CD14-positive monocyte (primary cell): ENCODE data around the gene XIRP1. TPM values are rescaled to one million over a fixed set of nuclear protein-coding genes. Genes with fewer than 3 reads are reported as not detected.
A peak's percentile ranks its signal among the peaks of the same experiment; 100 is the strongest.

ENCODE experiments used
- DNase-seq, 3 donors: peaks; one replicate each; pipeline ENCODE4 v3.0.0-alpha.2; 2011 to 2022
- H2AFZ ChIP-seq: 2 replicates; pipeline ENCODE4 v1.6.0; 2012; ENCODE audit warnings: mild to moderate bottlenecking, low read depth, low read length, inconsistent platforms; ENCODE audit not compliant: insufficient read depth, poor library complexity, severe bottlenecking
- H3K27ac ChIP-seq, 2 donors: 1 replicate in 1 of 2; 2 replicates in 1 of 2; pipeline ENCODE4 v1.5.1; 2012 to 2013; ENCODE audit warnings: low read length in 2 of 2, control low read depth in 1 of 2, inconsistent platforms in 1 of 2, low read depth in 1 of 2, mild to moderate bottlenecking in 1 of 2
- H3K27me3 ChIP-seq, 2 donors: one replicate each; pipeline versions ENCODE4 v1.6.0 to v1.6.1; 2011 to 2013; ENCODE audit warnings: low read length in 2 of 2; ENCODE audit not compliant: control insufficient read depth in 2 of 2, insufficient read depth in 2 of 2
- H3K36me3 ChIP-seq, 2 donors: replicated peaks in 1 of 2; 1 replicate in 1 of 2; 2 replicates in 1 of 2; pipeline versions ENCODE4 v1.5.1 to v1.6.1; 2012 to 2013; ENCODE audit warnings: low read length in 2 of 2, control low read depth in 1 of 2, inconsistent platforms in 1 of 2, mild to moderate bottlenecking in 1 of 2; ENCODE audit not compliant: insufficient read depth in 2 of 2, control insufficient read depth in 1 of 2
- H3K4me1 ChIP-seq, 2 donors: 1 replicate in 1 of 2; 2 replicates in 1 of 2; pipeline versions ENCODE4 v1.5.1 to v1.6.1; 2012 to 2013; ENCODE audit warnings: low read length in 2 of 2, control low read depth in 1 of 2, inconsistent platforms in 1 of 2, mild to moderate bottlenecking in 1 of 2, moderate library complexity in 1 of 2; ENCODE audit not compliant: insufficient read depth in 2 of 2, control insufficient read depth in 1 of 2
- H3K4me2 ChIP-seq: replicated peaks from 2 replicates; pipeline ENCODE3; 2012; ENCODE audit warnings: low read length, moderate library complexity, mild to moderate bottlenecking; ENCODE audit not compliant: poor library complexity, severe bottlenecking; ENCODE audit errors: extremely low read depth
- H3K4me3 ChIP-seq, 3 experiments: fragments of 200-600 bp in 1 of 3; sonication (generic) in 1 of 3; replicated peaks in 1 of 3; 1 replicate in 2 of 3; 2 replicates in 1 of 3; pipeline ENCODE4 v1.5.1; 2011 to 2013; ENCODE audit warnings: low read length in 3 of 3, mild to moderate bottlenecking in 3 of 3, control low read depth in 2 of 3, low read depth in 2 of 3, inconsistent platforms in 1 of 3, moderate library complexity in 1 of 3
- H3K79me2 ChIP-seq: 2 replicates; pipeline ENCODE4 v1.6.0; 2012; ENCODE audit warnings: mild to moderate bottlenecking, control low read depth, inconsistent platforms, low read length, moderate library complexity; ENCODE audit not compliant: insufficient read depth
- H3K9ac ChIP-seq: 2 replicates; pipeline ENCODE4 v1.6.0; 2017; ENCODE audit warnings: low read length, mild to moderate bottlenecking; ENCODE audit not compliant: insufficient read depth, poor library complexity, severe bottlenecking
- H3K9me3 ChIP-seq, 2 donors: replicated peaks in 1 of 2; 1 replicate in 1 of 2; 2 replicates in 1 of 2; pipeline versions ENCODE4 v1.5.1 to v1.6.1; 2012 to 2013; ENCODE audit warnings: low read length in 2 of 2, control low read depth in 1 of 2; ENCODE audit not compliant: control insufficient read depth in 1 of 2, insufficient read depth in 1 of 2
- H4K20me1 ChIP-seq: 2 replicates; pipeline ENCODE4 v1.6.0; 2012; ENCODE audit warnings: mild to moderate bottlenecking, low read length, control low read depth, moderate library complexity; ENCODE audit not compliant: insufficient read depth
- H3K27ac Mint-ChIP-seq, 7 donors: one replicate each; pipeline ENCODE4 v1.8.0; 2020; ENCODE audit warnings: mild to moderate bottlenecking in 7 of 7, mixed read lengths in 7 of 7, moderate library complexity in 6 of 7, inconsistent platforms in 2 of 7
- H3K27me3 Mint-ChIP-seq, 3 donors: one replicate each; pipeline ENCODE4 v1.8.0; 2021 to 2022; ENCODE audit warnings: low read depth in 3 of 3, mild to moderate bottlenecking in 3 of 3, mixed read lengths in 3 of 3, moderate library complexity in 3 of 3, inconsistent platforms in 1 of 3
- H3K36me3 Mint-ChIP-seq, 2 donors: one replicate each; pipeline ENCODE4 v1.8.0; 2020; ENCODE audit warnings: mixed read lengths in 2 of 2, inconsistent platforms in 1 of 2, mild to moderate bottlenecking in 1 of 2
- H3K4me1 Mint-ChIP-seq: one replicate; pipeline ENCODE4 v1.8.0; 2020; ENCODE audit warnings: mild to moderate bottlenecking, mixed read lengths
- H3K4me3 Mint-ChIP-seq, 2 donors: one replicate each; pipeline ENCODE4 v1.8.0; 2020; ENCODE audit warnings: mild to moderate bottlenecking in 2 of 2, mixed read lengths in 2 of 2, moderate library complexity in 1 of 2
- H3K9me3 Mint-ChIP-seq, 7 donors: one replicate each; pipeline ENCODE4 v1.8.0; 2020 to 2022; ENCODE audit warnings: mixed read lengths in 7 of 7, mild to moderate bottlenecking in 6 of 7, moderate library complexity in 6 of 7, inconsistent platforms in 2 of 7
- WGBS: methylation state at CpG from one replicate; pipeline ENCODE4 v1.1.5; 2013; ENCODE audit warnings: missing lambda C conversion rate; ENCODE audit not compliant: insufficient coverage; 5-methylcytosine and 5-hydroxymethylcytosine counted together
- intact Hi-C, 2 donors: fragments of 100-400 bp; cut with micrococcal nuclease; formaldehyde crosslinking; loops; one replicate each; pipeline versions ENCODE4 v1.15.0 to v1.15.1; 2023
- polyA plus RNA-seq, 3 donors: library from polyadenylated mRNA; depleted of rRNA in 1 of 3; unstranded in 2 of 3; stranded (reverse) in 1 of 3; fragments of 300-500 nt in 2 of 3; fragments of >200 nt in 1 of 3; fragmentation: Illumina TruSeq in 2 of 3; gene quantifications; 1 replicate in 2 of 3; 2 replicates in 1 of 3; pipeline ENCODE4 v1.2.3, GENCODE V29; 2012 to 2021
- TF ChIP-seq, protein P1 (sequence below): fragments of 200-600 bp; IDR thresholded peaks from one replicate; pipeline ENCODE4 v1.8.0; 2022; ENCODE audit warnings: antibody characterized with exemption, mild to moderate bottlenecking

The XIRP1 gene
- polyA plus RNA-seq, 3 donors = not detected

DNA sequence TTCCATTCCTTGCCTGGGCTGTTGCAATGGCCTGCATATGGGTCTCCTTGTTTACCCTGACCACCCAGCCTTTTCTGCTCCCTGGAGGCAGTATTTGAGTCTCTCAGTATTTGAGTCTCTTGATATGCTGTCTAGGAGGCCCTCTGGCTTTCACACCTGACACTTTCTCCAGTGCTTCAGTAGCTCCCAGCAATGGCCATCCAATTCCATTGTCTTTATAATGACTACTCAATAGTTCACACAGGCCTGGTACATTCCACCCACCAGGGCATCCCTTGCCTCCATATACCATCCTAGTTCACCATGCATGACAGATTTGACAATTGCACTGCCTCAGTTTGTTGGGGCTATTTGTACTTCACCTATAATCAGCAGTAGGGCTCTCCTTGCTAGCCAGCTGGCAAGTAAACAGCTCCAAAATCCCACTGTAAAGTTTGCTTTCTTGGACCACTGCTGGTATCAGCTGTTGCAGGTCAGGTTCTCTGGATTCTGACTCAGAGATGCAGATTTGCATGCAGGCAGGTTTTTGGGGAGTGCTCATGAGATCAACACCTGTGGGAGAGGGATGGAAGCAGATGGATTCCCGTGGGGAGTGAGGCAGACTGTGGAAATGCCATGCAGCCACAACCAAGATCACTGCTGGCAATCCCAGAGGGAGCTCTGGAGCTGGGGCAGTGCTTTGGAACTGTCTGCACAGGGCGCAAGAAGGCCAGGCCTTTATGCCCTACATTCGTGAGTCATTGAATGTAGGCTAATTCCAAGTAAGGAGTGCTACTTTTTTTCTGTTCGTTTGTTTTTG, 19.1 kb upstream of the XIRP1 start:
- Histone ChIP-seq H3K36me3 (no peaks in the 10 kb centered on the region), H4K20me1 (no peaks in the 10 kb centered on the region), H3K9me3 (no peaks in the 10 kb centered on the region), H3K4me2 (no peak overlapping the region), H3K4me1 (peaks cover 68 to 81% of the 10 kb centered on the region in 2 donors), H3K79me2 (no peaks in the 10 kb centered on the region), H3K27me3 (no peaks in the 10 kb centered on the region), H3K27ac (no peak overlapping the region), H2AFZ (no peak overlapping the region), H3K4me3 (no peak overlapping the region), H3K9ac (no peak overlapping the region)
- Mint-ChIP-seq H3K4me3 (no peak overlapping the region), H3K36me3 (no peaks in the 10 kb centered on the region), H3K9me3 (peaks cover 0 to 6% (median 0%) of the 10 kb centered on the region in 7 donors), H3K27ac (no peak overlapping the region), H3K27me3 (peaks cover 0 to 2% (median 0%) of the 10 kb centered on the region in 3 donors), H3K4me1 (peaks cover 70% of the 10 kb centered on the region)
- WGBS = 100% methylated on average over 2 of the region's 4 CpGs
- no peak for DNase-seq
- TF ChIP-seq, protein P1, sequence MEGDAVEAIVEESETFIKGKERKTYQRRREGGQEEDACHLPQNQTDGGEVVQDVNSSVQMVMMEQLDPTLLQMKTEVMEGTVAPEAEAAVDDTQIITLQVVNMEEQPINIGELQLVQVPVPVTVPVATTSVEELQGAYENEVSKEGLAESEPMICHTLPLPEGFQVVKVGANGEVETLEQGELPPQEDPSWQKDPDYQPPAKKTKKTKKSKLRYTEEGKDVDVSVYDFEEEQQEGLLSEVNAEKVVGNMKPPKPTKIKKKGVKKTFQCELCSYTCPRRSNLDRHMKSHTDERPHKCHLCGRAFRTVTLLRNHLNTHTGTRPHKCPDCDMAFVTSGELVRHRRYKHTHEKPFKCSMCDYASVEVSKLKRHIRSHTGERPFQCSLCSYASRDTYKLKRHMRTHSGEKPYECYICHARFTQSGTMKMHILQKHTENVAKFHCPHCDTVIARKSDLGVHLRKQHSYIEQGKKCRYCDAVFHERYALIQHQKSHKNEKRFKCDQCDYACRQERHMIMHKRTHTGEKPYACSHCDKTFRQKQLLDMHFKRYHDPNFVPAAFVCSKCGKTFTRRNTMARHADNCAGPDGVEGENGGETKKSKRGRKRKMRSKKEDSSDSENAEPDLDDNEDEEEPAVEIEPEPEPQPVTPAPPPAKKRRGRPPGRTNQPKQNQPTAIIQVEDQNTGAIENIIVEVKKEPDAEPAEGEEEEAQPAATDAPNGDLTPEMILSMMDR = no peak
- intact Hi-C loops = no loop called here

DNA sequence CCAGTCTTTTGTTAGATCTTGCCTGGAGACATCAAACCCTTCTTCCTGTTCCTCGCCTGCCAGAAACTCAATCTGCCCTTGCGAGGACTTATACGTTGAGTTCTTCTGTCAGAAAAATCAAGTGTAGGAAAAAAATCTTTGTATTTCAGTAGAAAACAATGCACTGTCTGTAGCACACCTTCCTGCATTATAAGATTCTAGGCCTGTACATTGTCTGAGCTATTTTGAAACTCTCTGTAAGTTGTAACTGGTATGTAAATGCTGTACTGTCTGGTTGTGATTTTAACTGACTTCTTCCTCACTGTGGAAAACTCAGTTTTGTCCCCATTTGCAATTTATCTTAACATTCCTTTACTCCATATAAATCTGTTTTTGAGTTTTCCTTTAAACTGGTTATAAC, 17.7 kb upstream of the XIRP1 start:
- H3K4me2 ChIP-seq = no peak overlapping the region
- peaks cover 57% of the 10 kb centered on the region for H3K4me1 Mint-ChIP-seq

More for the DNA sequence above, 17.7 kb upstream of the XIRP1 start:
- no peak overlapping the region for H3K4me3 ChIP-seq
- H3K9ac ChIP-seq = no peak overlapping the region
- H3K27ac Mint-ChIP-seq = peak overlapping the region in 6 of 7 donors; percentile 22 to 77 (median 66)
- H2AFZ ChIP-seq = peak overlapping the region; percentile 27
- H3K9me3 ChIP-seq = peaks cover 0 to 3% of the 10 kb centered on the region in 2 donors
- H3K79me2 ChIP-seq = no peaks in the 10 kb centered on the region
- peaks cover 0 to 6% (median 2%) of the 10 kb centered on the region in 7 donors for H3K9me3 Mint-ChIP-seq
- peaks cover 53 to 66% of the 10 kb centered on the region in 2 donors for H3K4me1 ChIP-seq
- H4K20me1 ChIP-seq = no peaks in the 10 kb centered on the region
- no peaks in the 10 kb centered on the region for H3K27me3 ChIP-seq
- H3K36me3 Mint-ChIP-seq = no peaks in the 10 kb centered on the region
- H3K36me3 ChIP-seq = no peaks in the 10 kb centered on the region
- DNase-seq = no peak
- intact Hi-C loops = no loop called here
- H3K27ac ChIP-seq = peak overlapping the region in 1 of 2 donors; percentile 64
- H3K27me3 Mint-ChIP-seq = peaks cover 0 to 2% (median 0%) of the 10 kb centered on the region in 3 donors
- TF ChIP-seq, protein P1 = no peak
- no CpG with 5 or more reads among the region's 3 CpGs for WGBS
- no peak overlapping the region for H3K4me3 Mint-ChIP-seq
